H9 (cell line): ENCODE results near the gene CDC42EP3. TPM values are rescaled to one million over a fixed set of nuclear protein-coding genes. Genes with fewer than 3 reads are reported as not detected.

Experiments
- DNase-seq: peaks from one replicate; pipeline ENCODE4 v3.0.0-alpha.2; 2017
- H2AFZ ChIP-seq: one replicate; pipeline ENCODE4 v1.6.1; 2013; ENCODE audit warnings: mild to moderate bottlenecking, low read length, control low read depth, moderate library complexity
- H2AK5ac ChIP-seq: 2 replicates; pipeline ENCODE4 v1.6.1; 2013; ENCODE audit warnings: low read length, control low read depth, mixed read lengths; ENCODE audit not compliant: insufficient read length
- H2BK120ac ChIP-seq: one replicate; pipeline ENCODE4 v1.6.1; 2013; ENCODE audit warnings: low read depth, mild to moderate bottlenecking, low read length, control low read depth, inconsistent platforms; ENCODE audit not compliant: poor library complexity, severe bottlenecking
- H2BK12ac ChIP-seq: 2 replicates; pipeline ENCODE4 v1.6.1; 2013; ENCODE audit warnings: low read length, control low read depth, mixed read lengths, low read depth; ENCODE audit not compliant: insufficient read length
- H2BK15ac ChIP-seq: 2 replicates; pipeline ENCODE4 v1.6.1; 2013; ENCODE audit warnings: low read depth, low read length, control low read depth
- H2BK20ac ChIP-seq: one replicate; pipeline ENCODE4 v1.6.1; 2013; ENCODE audit warnings: low read depth, mild to moderate bottlenecking, low read length, control low read depth, inconsistent platforms; ENCODE audit not compliant: poor library complexity, severe bottlenecking
- H2BK5ac ChIP-seq: 2 replicates; pipeline ENCODE4 v1.6.1; 2013; ENCODE audit warnings: low read length, control low read depth, mixed read lengths; ENCODE audit not compliant: insufficient read length
- H3K14ac ChIP-seq: 2 replicates; pipeline ENCODE4 v1.6.1; 2013; ENCODE audit warnings: low read length, control low read depth; ENCODE audit not compliant: insufficient read depth
- H3K18ac ChIP-seq: 2 replicates; pipeline ENCODE4 v1.6.1; 2013; ENCODE audit warnings: low read depth, mild to moderate bottlenecking, mixed read lengths, low read length, control low read depth; ENCODE audit not compliant: insufficient read length
- H3K23ac ChIP-seq: 2 replicates; pipeline ENCODE4 v1.6.1; 2013; ENCODE audit warnings: low read length, control low read depth, mixed read lengths, low read depth; ENCODE audit not compliant: insufficient read length
- H3K23me2 ChIP-seq: 2 replicates; pipeline ENCODE4 v1.6.1; 2013; ENCODE audit warnings: low read depth, mild to moderate bottlenecking, mixed read lengths, low read length, control low read depth; ENCODE audit not compliant: insufficient read length, poor library complexity, severe bottlenecking
- H3K27ac ChIP-seq: 2 replicates; pipeline ENCODE4 v1.5.1; 2013; ENCODE audit warnings: low read length, control low read depth, mixed read lengths, low read depth; ENCODE audit not compliant: insufficient read length
- H3K27me3 ChIP-seq: 2 replicates; pipeline ENCODE4 v1.6.1; 2013; ENCODE audit warnings: low read length, control low read depth, inconsistent platforms; ENCODE audit not compliant: insufficient read depth
- H3K4ac ChIP-seq: 2 replicates; pipeline ENCODE4 v1.6.1; 2013; ENCODE audit warnings: low read depth, mild to moderate bottlenecking, control low read depth, inconsistent platforms, low read length, moderate library complexity
- H3K4me1 ChIP-seq: 2 replicates; pipeline ENCODE4 v1.6.1; 2013; ENCODE audit warnings: low read length, control low read depth, inconsistent platforms; ENCODE audit not compliant: insufficient read depth
- H3K4me2 ChIP-seq: 2 replicates; pipeline ENCODE4 v1.6.1; 2013; ENCODE audit warnings: low read length, control low read depth, mixed read lengths; ENCODE audit not compliant: insufficient read length, insufficient read depth
- H3K56ac ChIP-seq: 2 replicates; pipeline ENCODE4 v1.6.1; 2013; ENCODE audit warnings: low read depth, mild to moderate bottlenecking, mixed read lengths, low read length, control low read depth; ENCODE audit not compliant: insufficient read length
- H3K79me1 ChIP-seq: 2 replicates; pipeline ENCODE4 v1.6.1; 2013; ENCODE audit warnings: low read depth, mild to moderate bottlenecking, moderate library complexity, low read length, control low read depth, inconsistent platforms; ENCODE audit not compliant: insufficient read depth, poor library complexity, severe bottlenecking
- H3K79me2 ChIP-seq: 2 replicates; pipeline ENCODE4 v1.6.1; 2013; ENCODE audit warnings: low read length, control low read depth, inconsistent platforms; ENCODE audit not compliant: insufficient read depth
- H3K9ac ChIP-seq: 2 replicates; pipeline ENCODE4 v1.6.1; 2013; ENCODE audit warnings: low read length, control low read depth, mixed read lengths; ENCODE audit not compliant: insufficient read length; ENCODE audit errors: extremely low read depth
- H3K9me3 ChIP-seq: one replicate; pipeline ENCODE4 v1.6.1; 2013; ENCODE audit warnings: low read depth, low read length, inconsistent platforms; ENCODE audit not compliant: control insufficient read depth
- H3T11ph ChIP-seq: one replicate; pipeline ENCODE4 v1.6.1; 2013; ENCODE audit warnings: mild to moderate bottlenecking, low read length, control low read depth, inconsistent platforms
- H4K20me1 ChIP-seq: one replicate; pipeline ENCODE4 v1.6.1; 2013; ENCODE audit not compliant: control insufficient read depth, insufficient read length, insufficient read depth
- H4K5ac ChIP-seq: 2 replicates; pipeline ENCODE4 v1.6.1; 2013; ENCODE audit warnings: low read depth, mild to moderate bottlenecking, mixed read lengths, low read length, control low read depth; ENCODE audit not compliant: insufficient read length
- H4K8ac ChIP-seq: replicated peaks from 2 replicates; pipeline ENCODE4 v1.6.1; 2013; ENCODE audit warnings: low read length, control low read depth, mixed read lengths, low read depth; ENCODE audit not compliant: insufficient read length
- H4K91ac ChIP-seq: 2 replicates; pipeline ENCODE4 v1.6.1; 2013; ENCODE audit warnings: low read depth, mild to moderate bottlenecking, moderate library complexity, mixed read lengths, low read length, control low read depth; ENCODE audit not compliant: insufficient read length
- H3K27ac Mint-ChIP-seq, 3 experiments: 2 replicates in 2 of 3; 3 replicates in 1 of 3; pipeline ENCODE4 v1.8.0; 2020 to 2021; ENCODE audit warnings: mixed read lengths in 3 of 3, mild to moderate bottlenecking in 1 of 3, moderate library complexity in 1 of 3
- H3K27me3 Mint-ChIP-seq: 2 replicates; pipeline ENCODE4 v1.8.0; 2021; ENCODE audit warnings: low read depth, mild to moderate bottlenecking, moderate library complexity, mixed read lengths
- H3K36me3 Mint-ChIP-seq, 3 experiments: 2 replicates in 2 of 3; 3 replicates in 1 of 3; pipeline ENCODE4 v1.8.0; 2020 to 2021; ENCODE audit warnings: low read depth in 3 of 3, mixed read lengths in 3 of 3; ENCODE audit not compliant: insufficient read depth in 1 of 3
- H3K4me1 Mint-ChIP-seq, 2 experiments: 2 replicates each; pipeline ENCODE4 v1.8.0; 2020; ENCODE audit warnings: mixed read lengths in 2 of 2
- H3K4me3 Mint-ChIP-seq, 2 experiments: 2 replicates in 1 of 2; 3 replicates in 1 of 2; pipeline ENCODE4 v1.8.0; 2020 to 2021; ENCODE audit warnings: mild to moderate bottlenecking in 2 of 2, mixed read lengths in 2 of 2, moderate library complexity in 1 of 2
- H3K9me3 Mint-ChIP-seq, 2 experiments: 2 replicates in 1 of 2; 3 replicates in 1 of 2; pipeline ENCODE4 v1.8.0; 2020; ENCODE audit warnings: mild to moderate bottlenecking in 2 of 2, mixed read lengths in 2 of 2, moderate library complexity in 1 of 2
- CTCF ChIP-seq: fragments of 200-600 bp; sonication (generic); conservative IDR thresholded peaks from 3 replicates; pipeline ENCODE4 v1.8.0; 2021; ENCODE audit warnings: antibody characterized with exemption, mild to moderate bottlenecking
- WGBS: extraction: QIAGEN DNeasy Blood & Tissue Kit; methylation state at CpG from one replicate; pipeline ENCODE4 v1.1.7; 2013; ENCODE audit warnings: missing lambda C conversion rate, low lambda C conversion rate, mixed read lengths; ENCODE audit not compliant: insufficient read length; ENCODE audit errors: extremely low coverage; 5-methylcytosine and 5-hydroxymethylcytosine counted together
- total RNA-seq: library from RNA; stranded (reverse); gene quantifications from 2 replicates; pipeline ENCODE4 v1.2.1, GENCODE V29; 2021

The CDC42EP3 gene
- total RNA-seq, 1 experiment from 2014 or later: 61.5 TPM

GRCh38 chr2:37644191-37644590 is 27.3 kb downstream of the CDC42EP3 start:
- no peak overlapping the region for H3K9ac ChIP-seq
- H2BK120ac ChIP-seq: no peak overlapping the region
- TF ChIP-seq CTCF: no peak
- no peak overlapping the region for H2AFZ ChIP-seq
- no peaks in the 10 kb centered on the region for H3K27me3 ChIP-seq
- H3K79me2 ChIP-seq: peaks cover 2% of the 10 kb centered on the region; the same call in 1 of the 2 replicates
- no peak overlapping the region for H4K91ac ChIP-seq
- no peak overlapping the region for H3K27ac ChIP-seq
- H3K56ac ChIP-seq: no peak overlapping the region
- no peak overlapping the region for H3T11ph ChIP-seq
- Mint-ChIP-seq H3K4me1 (peaks cover 7 to 10% of the 10 kb centered on the region in 2 experiments), H3K27me3 (no peaks in the 10 kb centered on the region), H3K9me3 (peaks cover 12 to 13% of the 10 kb centered on the region in 2 experiments), H3K4me3 (no peak overlapping the region), H3K36me3 (peaks cover 55 to 80% (median 71%) of the 10 kb centered on the region in 3 experiments), H3K27ac (no peak overlapping the region)
- no peak overlapping the region for H3K14ac ChIP-seq
- H2AK5ac ChIP-seq: no peak overlapping the region
- H2BK5ac ChIP-seq: no peak overlapping the region
- no peak overlapping the region for H2BK15ac ChIP-seq
- no peak overlapping the region for H2BK20ac ChIP-seq
- H3K4me2 ChIP-seq: no peak overlapping the region
- H3K9me3 ChIP-seq: no peaks in the 10 kb centered on the region
- H3K18ac ChIP-seq: no peak overlapping the region
- DNase-seq: no peak
- WGBS: no CpG with 5 or more reads among the region's 5 CpGs
- no peak overlapping the region for H3K4ac ChIP-seq
- H4K20me1 ChIP-seq: no peaks in the 10 kb centered on the region
- no peak overlapping the region for H4K8ac ChIP-seq
- no peak overlapping the region for H2BK12ac ChIP-seq
- H3K4me1 ChIP-seq: no peaks in the 10 kb centered on the region
- no peak overlapping the region for H4K5ac ChIP-seq
- peaks cover 11% of the 10 kb centered on the region for H3K79me1 ChIP-seq
- no peaks in the 10 kb centered on the region for H3K23me2 ChIP-seq
- H3K23ac ChIP-seq: no peak overlapping the region
